Subcutaneous abdominal adipose tissue (tissue), 5 donors: ENCODE results near the gene ADGRB2.

ENCODE experiments used
- H3K27ac ChIP-seq: one replicate; pipeline ENCODE4 v1.7.0; 2013; ENCODE audit warnings: low read depth, mild to moderate bottlenecking, inconsistent platforms, low read length, moderate library complexity
- H3K27me3 ChIP-seq, 5 donors: one replicate each; pipeline ENCODE4 v1.7.0; 2013; ENCODE audit warnings: low read length in 5 of 5, inconsistent platforms in 1 of 5; ENCODE audit not compliant: control insufficient read depth in 5 of 5, insufficient read depth in 4 of 5
- H3K36me3 ChIP-seq, 5 donors: one replicate each; pipeline ENCODE4 v1.7.0; 2013; ENCODE audit warnings: low read length in 5 of 5; ENCODE audit not compliant: control insufficient read depth in 5 of 5, insufficient read depth in 5 of 5
- H3K4me1 ChIP-seq, 5 donors: one replicate each; pipeline ENCODE4 v1.7.0; 2013; ENCODE audit warnings: low read length in 5 of 5, mild to moderate bottlenecking in 3 of 5, moderate library complexity in 1 of 5; ENCODE audit not compliant: control insufficient read depth in 5 of 5, insufficient read depth in 5 of 5
- H3K4me3 ChIP-seq, 5 donors: one replicate each; pipeline ENCODE4 v1.7.0; 2013; ENCODE audit warnings: low read length in 5 of 5, low read depth in 1 of 5
- H3K9ac ChIP-seq, 5 donors: one replicate each; pipeline ENCODE4 v1.7.0; 2013; ENCODE audit warnings: low read length in 5 of 5, mild to moderate bottlenecking in 4 of 5, moderate library complexity in 3 of 5
- H3K9me3 ChIP-seq, 5 donors: one replicate each; pipeline ENCODE4 v1.7.0; 2013; ENCODE audit warnings: low read length in 5 of 5; ENCODE audit not compliant: control insufficient read depth in 5 of 5
- donor health status: healthy.
- donor health status: healthy.
- donor health status: healthy.
- donor health status: healthy.
- donor health status: healthy.

ADGRB2 gene

DNA sequence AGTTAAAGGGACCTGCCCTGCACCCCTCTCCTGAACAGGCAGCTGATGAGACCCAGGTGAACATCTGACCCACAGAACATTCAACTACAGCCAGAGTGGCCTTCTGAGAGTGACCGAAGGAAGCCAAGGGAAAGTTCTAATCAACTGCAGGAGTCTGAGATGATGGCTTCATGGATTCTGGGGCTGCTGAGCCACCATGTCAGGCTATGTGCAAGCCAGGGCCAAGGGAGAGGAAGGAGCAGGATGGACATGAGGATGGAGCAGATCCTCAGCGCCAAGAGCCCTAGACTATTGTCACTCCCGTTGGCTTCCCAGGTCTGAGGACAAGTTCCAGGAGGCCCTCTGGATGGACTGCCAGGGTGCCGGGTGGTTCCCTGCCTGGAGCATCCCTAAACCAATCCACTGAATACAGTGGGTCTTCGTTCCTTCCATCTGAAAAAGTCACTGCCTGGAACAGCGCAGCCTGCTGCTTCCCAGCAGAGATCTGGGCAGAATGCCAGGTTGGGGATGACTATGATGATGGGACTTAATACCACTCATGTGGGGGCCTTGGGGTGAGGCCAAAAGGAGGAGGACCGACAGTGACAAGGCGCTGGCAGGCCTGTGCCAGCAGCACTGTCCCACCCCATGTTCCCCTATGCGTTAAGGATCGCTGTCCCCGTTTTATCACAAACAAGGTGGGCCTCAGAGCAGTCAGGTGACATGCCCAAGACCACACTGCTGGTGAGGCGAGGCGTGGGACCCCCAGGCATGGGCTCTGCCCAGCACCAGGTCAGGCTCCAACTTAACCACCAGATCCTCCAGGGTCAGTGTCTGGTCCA lies 31.9 kb upstream of the ADGRB2 start:
- H3K36me3 ChIP-seq: no peaks in the 10 kb centered on the region
- H3K4me1 ChIP-seq: peaks cover 0 to 13% (median 11%) of the 10 kb centered on the region in 5 donors
- no peak overlapping the region for H3K4me3 ChIP-seq
- no peak overlapping the region for H3K27ac ChIP-seq
- no peaks in the 10 kb centered on the region for H3K9me3 ChIP-seq
- H3K27me3 ChIP-seq: peaks cover 0 to 24% (median 13%) of the 10 kb centered on the region in 5 donors
- H3K9ac ChIP-seq: no peak overlapping the region

DNA sequence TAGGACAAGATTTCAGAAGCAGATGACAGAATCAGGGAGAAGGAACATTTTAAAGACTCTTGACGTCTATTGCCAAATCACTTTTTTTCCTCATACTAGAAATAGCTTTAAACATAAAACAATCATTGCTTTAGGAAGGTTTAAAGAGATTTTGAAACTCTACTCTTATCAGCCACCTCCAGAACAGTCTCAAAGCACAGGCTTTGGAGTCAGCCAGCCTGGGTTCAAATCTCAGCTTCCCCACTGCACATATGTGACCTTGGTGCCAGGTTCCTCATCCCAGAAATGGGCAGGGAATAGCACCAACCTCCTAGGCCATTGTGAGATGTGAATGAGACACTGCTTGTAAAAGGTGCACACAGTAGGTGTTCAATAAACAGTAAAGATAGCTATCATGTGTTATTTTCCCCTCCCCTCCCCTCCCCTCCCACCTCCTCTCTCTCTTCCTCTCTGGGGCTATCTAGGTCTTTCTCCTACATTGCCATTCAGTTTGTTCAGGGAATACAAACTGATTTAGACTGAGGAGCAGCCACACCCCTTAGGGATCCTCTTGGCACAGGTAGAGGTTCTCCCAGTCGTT lies 31.0 kb upstream of the ADGRB2 start:
- H3K4me1 ChIP-seq: peaks cover 0 to 13% (median 11%) of the 10 kb centered on the region in 5 donors
- no peak overlapping the region for H3K27ac ChIP-seq

DNA sequence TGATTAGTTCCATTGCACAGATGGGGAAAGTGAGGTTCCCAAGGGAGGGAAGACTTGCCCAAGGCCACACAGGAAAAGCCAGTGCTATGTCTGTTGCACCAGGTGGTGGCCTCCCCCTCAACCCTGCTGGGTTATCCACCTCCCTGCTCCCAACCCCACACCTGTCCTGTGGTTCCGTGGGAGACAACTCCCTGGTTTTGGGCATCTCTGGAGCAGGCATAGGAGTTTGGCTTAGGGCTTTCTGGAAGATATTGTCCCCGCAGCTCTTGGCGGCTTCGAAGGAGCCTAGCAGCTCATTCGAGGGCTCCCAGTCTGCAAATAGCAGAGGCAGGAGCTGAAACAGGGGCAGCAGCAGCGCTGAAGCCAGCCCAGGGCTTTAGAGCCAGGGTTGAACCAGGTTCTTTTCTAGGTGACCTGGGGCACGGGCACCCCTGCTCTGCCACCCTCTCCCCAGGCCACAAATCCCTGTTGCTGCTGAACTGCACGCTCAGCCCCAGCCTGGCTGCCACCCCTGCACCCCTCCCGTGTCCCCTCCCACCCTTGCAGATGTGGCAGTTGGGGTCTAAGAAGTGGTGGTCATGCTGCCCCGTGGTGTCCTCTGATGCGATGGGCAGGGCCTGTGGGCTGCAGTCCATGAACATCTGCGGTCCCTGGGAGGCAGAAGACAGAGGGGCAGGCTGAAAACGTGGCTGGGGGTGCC lies 29.6 kb upstream of the ADGRB2 start:
- H3K9ac ChIP-seq: no peak overlapping the region
- no peak overlapping the region for H3K27ac ChIP-seq
- H3K4me1 ChIP-seq: peaks cover 0 to 14% (median 9%) of the 10 kb centered on the region in 5 donors
- H3K4me3 ChIP-seq: no peak overlapping the region
- H3K9me3 ChIP-seq: no peaks in the 10 kb centered on the region
- H3K36me3 ChIP-seq: no peaks in the 10 kb centered on the region
- H3K27me3 ChIP-seq: peaks cover 0 to 23% (median 13%) of the 10 kb centered on the region in 5 donors

More for the DNA sequence above, 31.0 kb upstream of the ADGRB2 start:
- no peaks in the 10 kb centered on the region for H3K9me3 ChIP-seq
- H3K27me3 ChIP-seq: peaks cover 0 to 24% (median 13%) of the 10 kb centered on the region in 5 donors
- H3K9ac ChIP-seq: no peak overlapping the region
- no peak overlapping the region for H3K4me3 ChIP-seq
- H3K36me3 ChIP-seq: no peaks in the 10 kb centered on the region

DNA sequence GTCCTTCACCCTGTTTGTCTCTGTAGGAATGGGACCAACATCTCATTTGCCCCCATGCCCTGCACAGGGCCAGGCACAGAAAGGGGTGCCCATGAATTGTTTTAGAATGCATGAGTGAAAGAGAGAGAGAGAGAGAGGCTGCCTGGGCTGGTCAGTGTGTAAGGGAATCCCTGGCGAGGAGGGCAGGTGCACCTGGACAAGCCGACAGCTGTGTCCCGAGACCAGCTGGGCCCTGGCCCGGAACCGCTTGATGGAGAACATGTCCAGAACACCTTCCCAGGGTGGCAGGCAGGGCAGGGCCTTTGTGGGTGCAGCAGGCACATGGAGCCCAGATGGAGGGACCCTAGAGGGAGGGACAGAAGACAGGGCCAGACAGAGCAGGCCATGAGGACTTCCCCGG lies 28.9 kb upstream of the ADGRB2 start:
- Histone ChIP-seq H3K4me1 (peaks cover 0 to 13% (median 10%) of the 10 kb centered on the region in 5 donors), H3K27ac (no peak overlapping the region), H3K36me3 (no peaks in the 10 kb centered on the region), H3K9ac (no peak overlapping the region), H3K27me3 (peaks cover 0 to 18% (median 11%) of the 10 kb centered on the region in 5 donors), H3K4me3 (no peak overlapping the region), H3K9me3 (no peaks in the 10 kb centered on the region)

DNA sequence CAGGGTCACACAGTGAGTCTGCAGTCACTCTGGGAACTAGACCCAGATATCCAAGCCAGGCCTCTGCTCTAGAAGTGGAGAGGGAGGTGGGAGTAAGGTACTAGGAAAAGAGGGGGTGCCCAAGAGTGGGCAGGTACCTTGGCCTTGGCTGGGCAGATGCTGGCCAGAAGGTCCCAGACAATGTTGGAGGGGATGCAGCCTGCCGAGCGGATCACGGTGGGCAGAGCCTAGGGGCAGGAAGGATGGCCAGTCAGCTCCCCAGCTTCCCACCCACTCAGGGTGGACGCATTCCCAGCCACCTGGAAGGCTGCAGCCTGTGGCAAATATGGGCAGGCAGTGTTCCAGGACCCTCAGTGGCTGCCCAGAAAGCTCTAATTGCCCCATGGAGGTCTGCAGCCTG lies 28.4 kb upstream of the ADGRB2 start:
- Histone ChIP-seq H3K9me3 (no peaks in the 10 kb centered on the region), H3K36me3 (no peaks in the 10 kb centered on the region), H3K27me3 (peaks cover 0 to 13% (median 9%) of the 10 kb centered on the region in 5 donors), H3K27ac (no peak overlapping the region), H3K4me3 (no peak overlapping the region), H3K9ac (no peak overlapping the region), H3K4me1 (peaks cover 0 to 18% (median 14%) of the 10 kb centered on the region in 5 donors)

DNA sequence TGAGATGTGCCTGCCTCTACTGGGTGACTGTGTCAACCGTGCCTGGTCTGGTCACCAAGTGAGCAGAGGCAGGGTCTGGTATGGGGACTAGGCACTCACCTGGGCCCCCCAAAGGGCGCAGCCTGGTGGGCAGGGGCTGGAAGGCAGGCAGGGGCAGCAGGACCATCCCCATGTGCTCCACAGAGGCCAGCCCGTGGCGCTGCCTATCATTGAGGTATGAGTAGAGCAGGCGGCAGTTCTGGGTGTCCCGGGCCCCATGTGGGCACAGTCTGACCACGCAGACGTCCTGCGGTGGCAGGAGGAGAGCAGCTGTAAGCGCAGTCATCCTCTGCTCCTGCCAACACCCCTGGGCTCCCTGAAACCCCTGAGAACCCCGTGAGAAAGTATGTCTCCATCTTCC lies 28.0 kb upstream of the ADGRB2 start:
- peaks cover 0 to 9% (median 8%) of the 10 kb centered on the region in 5 donors for H3K27me3 ChIP-seq
- no peak overlapping the region for H3K9ac ChIP-seq
- H3K4me3 ChIP-seq: no peak overlapping the region
- no peak overlapping the region for H3K27ac ChIP-seq
- no peaks in the 10 kb centered on the region for H3K36me3 ChIP-seq
- no peaks in the 10 kb centered on the region for H3K9me3 ChIP-seq
- peaks cover 0 to 18% (median 14%) of the 10 kb centered on the region in 5 donors for H3K4me1 ChIP-seq

DNA sequence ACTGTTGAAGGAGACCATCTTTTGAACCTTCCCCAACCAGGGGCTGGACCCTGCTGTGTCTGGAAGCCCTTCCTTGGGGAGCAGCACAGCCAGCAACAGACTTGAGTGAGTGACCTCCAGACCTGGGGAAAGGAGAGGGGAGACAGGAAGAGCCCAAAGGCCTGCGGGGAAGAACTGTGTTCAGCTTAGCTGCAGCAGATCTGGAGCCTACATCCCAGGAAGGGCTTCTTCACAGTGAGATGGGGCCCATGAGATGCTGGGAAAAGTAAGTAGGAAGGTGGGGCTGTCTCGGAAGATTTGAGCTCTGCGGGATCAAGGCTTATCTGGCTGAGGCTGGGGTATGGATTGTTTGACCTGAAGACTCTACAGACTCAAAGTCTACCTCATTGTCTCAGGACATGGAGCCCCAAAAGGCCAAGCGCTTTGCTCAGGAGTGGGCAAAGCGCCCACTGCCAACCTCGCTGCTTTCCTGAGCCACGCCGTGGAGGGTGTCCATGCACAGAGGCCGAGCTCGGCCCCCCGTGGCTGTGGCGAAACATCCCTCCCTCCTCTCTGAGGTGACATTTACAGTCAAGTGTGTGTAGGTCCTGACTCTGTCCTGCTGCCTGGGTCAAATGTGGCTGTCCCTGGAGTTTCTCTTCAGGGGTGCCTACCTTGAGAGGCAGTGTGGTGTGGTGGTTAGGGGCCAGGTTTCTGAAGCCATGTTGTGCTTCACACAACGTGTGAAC lies 27.2 kb upstream of the ADGRB2 start:
- H3K36me3 ChIP-seq: no peaks in the 10 kb centered on the region
- no peaks in the 10 kb centered on the region for H3K9me3 ChIP-seq
- H3K4me1 ChIP-seq: peaks cover 0 to 18% (median 14%) of the 10 kb centered on the region in 5 donors
- peaks cover 0 to 7% (median 2%) of the 10 kb centered on the region in 5 donors for H3K27me3 ChIP-seq
- no peak overlapping the region for H3K27ac ChIP-seq
- H3K4me3 ChIP-seq: no peak overlapping the region
- H3K9ac ChIP-seq: no peak overlapping the region

DNA sequence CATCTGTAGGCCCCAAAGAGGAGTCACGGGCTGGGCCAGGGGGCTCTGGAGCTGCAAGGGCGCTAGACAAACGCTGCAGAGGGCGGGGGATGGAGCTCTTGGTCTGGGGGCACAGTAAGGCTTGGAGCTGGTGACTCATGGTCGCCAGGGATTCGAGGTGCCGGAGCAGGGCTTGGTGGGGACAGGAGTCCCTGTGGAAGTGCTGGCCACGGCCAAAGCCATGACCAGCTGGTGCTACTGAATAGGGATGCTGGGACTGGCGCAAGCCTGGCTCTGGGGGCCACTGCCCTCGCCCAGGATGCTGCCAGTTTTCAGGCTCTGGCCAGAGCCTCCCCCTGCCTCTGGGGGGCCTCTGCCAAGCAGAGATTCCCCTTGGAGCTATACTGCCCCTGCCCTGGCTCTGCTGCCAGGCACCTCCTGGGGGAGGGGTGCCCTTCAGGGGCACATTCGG lies 26.5 kb upstream of the ADGRB2 start:
- H3K9me3 ChIP-seq: no peaks in the 10 kb centered on the region
- H3K4me3 ChIP-seq: no peak overlapping the region
- H3K27me3 ChIP-seq: peaks cover 0 to under 1% (median 0%) of the 10 kb centered on the region in 5 donors
- H3K27ac ChIP-seq: no peak overlapping the region
- H3K9ac ChIP-seq: no peak overlapping the region
- H3K4me1 ChIP-seq: peaks cover 0 to 18% (median 14%) of the 10 kb centered on the region in 5 donors
- no peaks in the 10 kb centered on the region for H3K36me3 ChIP-seq

DNA sequence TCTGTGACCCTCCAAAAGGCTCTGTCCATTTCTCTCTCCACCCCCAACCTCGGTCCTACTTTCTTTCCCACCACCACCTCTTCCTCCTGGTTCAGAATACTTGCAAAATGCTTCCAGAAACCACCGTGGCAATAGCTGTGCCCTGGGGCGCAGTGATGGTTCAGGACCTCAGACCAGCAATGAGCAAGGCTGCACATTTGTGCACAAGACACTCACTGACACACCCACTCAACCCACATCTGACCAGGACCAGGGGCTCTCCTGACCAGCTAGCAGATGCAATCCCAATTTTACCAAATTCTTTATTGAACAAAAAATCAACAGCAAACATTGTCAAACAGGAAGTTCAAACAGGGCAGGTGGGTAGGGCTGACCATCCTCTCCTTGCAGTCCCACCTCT lies 26.0 kb upstream of the ADGRB2 start:
- H3K27ac ChIP-seq: no peak overlapping the region
- no peak overlapping the region for H3K9ac ChIP-seq

More for the DNA sequence above, 26.0 kb upstream of the ADGRB2 start:
- H3K4me3 ChIP-seq: no peak overlapping the region
- H3K4me1 ChIP-seq: peaks cover 0 to 18% (median 14%) of the 10 kb centered on the region in 5 donors
- H3K27me3 ChIP-seq: no peaks in the 10 kb centered on the region
- H3K36me3 ChIP-seq: no peaks in the 10 kb centered on the region
- no peaks in the 10 kb centered on the region for H3K9me3 ChIP-seq
